Purkinje cell (primary cell): ENCODE data around the gene NUP50. TPM values are rescaled to one million over a fixed set of nuclear protein-coding genes. Genes with fewer than 3 reads are reported as not detected.

Experiments
- polyA plus RNA-seq: library from polyadenylated mRNA; unstranded; fragments of >200 nt; fragmentation: Nextera tagmentation; gene quantifications from 2 replicates; pipeline ENCODE4 v1.2.1, GENCODE V29; 2014

The NUP50 gene, protein sequence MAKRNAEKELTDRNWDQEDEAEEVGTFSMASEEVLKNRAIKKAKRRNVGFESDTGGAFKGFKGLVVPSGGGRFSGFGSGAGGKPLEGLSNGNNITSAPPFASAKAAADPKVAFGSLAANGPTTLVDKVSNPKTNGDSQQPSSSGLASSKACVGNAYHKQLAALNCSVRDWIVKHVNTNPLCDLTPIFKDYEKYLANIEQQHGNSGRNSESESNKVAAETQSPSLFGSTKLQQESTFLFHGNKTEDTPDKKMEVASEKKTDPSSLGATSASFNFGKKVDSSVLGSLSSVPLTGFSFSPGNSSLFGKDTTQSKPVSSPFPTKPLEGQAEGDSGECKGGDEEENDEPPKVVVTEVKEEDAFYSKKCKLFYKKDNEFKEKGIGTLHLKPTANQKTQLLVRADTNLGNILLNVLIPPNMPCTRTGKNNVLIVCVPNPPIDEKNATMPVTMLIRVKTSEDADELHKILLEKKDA
- 28.5 and 33.2 TPM in 2 replicates for polyA plus RNA-seq

DNA sequence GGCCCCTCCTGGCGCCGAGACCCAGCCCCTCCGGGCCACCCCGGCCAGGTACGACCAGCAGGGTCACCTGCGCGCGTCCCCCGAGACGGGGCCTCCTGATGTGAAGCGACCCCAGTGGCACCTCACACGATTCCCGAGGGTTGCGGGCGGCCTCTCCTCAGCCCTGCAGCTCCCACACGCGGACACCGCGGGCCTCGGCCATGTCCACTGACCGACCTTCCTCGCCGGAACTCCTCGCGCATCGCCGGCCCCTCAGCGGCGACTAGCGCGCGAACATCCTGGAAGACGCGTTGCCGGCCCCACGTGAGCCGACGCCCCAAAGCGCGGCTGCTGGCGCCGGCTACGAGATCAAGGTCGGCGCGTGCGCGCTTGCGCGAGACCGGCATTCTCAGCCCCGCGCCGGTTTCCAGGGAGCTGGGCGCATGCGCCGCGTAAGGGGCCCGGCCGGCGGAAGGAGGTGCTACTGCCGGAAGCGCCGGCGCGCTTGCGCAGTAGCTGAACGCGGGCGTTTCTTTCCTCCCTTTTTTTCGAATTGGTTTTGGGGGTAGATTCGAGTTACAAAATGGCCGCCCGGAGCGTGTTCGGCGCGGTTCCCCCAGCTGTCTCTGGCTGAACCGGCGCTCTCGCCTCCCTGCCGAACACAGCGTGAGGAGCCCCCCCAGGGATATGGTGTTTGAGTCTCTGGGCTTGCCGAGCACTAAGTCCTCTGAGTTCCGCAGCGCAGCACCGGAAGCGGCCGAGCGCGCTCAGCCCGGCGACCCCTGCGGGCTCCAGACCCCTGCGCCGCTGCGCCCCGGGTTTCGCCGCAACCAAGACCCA is at the start of gene NUP50:
Gene NUP50 (plus strand): TSS at position 475 of the 819 bp plus-strand sequence. CDS start 4,253 bp downstream, outside the sequence.

Other genes with a start within 250 kb of the NUP50 start
- 1.8 and 3.3 TPM in 2 replicates for gene PHF21B, start 153.9 kb upstream of the NUP50 start, polyA plus RNA-seq
- 3.0 and 13.0 TPM in 2 replicates for gene KIAA0930, start 77.0 kb downstream of the NUP50 start, polyA plus RNA-seq
- not detected in 2 replicates for gene UPK3A, start 121.0 kb downstream of the NUP50 start, polyA plus RNA-seq
- 7.7 and 8.1 TPM in 2 replicates for gene FAM118A, start 146.0 kb downstream of the NUP50 start, polyA plus RNA-seq
- gene SMC1B, start 249.7 kb downstream of the NUP50 start, polyA plus RNA-seq: not detected in 2 replicates
- not detected in 2 replicates for gene RIBC2, start 249.8 kb downstream of the NUP50 start, polyA plus RNA-seq